Adrenal gland (tissue), 5 donors: ENCODE results near the gene MGAM2.

Experiments used
- CTCF ChIP-seq, 6 experiments: fragments of 450-650 bp in 4 of 6; fragments of 200-600 bp in 2 of 6; sonication (generic) in 1 of 6; IDR thresholded peaks; 1 replicate in 5 of 6; 2 replicates in 1 of 6; pipeline versions ENCODE4 v1.5.1 to v1.8.0; 2016 to 2021; ENCODE audit warnings: antibody characterized with exemption in 6 of 6, mild to moderate bottlenecking in 2 of 6, moderate library complexity in 1 of 6
- POLR2A ChIP-seq, 2 donors: fragments of 450-650 bp; IDR thresholded peaks; one replicate each; pipeline ENCODE4 v1.6.1; 2017; ENCODE audit warnings: antibody characterized with exemption in 2 of 2, mild to moderate bottlenecking in 2 of 2, moderate library complexity in 1 of 2
- donor health status: DM: no; HTN: no; CAD: no.

DNA sequence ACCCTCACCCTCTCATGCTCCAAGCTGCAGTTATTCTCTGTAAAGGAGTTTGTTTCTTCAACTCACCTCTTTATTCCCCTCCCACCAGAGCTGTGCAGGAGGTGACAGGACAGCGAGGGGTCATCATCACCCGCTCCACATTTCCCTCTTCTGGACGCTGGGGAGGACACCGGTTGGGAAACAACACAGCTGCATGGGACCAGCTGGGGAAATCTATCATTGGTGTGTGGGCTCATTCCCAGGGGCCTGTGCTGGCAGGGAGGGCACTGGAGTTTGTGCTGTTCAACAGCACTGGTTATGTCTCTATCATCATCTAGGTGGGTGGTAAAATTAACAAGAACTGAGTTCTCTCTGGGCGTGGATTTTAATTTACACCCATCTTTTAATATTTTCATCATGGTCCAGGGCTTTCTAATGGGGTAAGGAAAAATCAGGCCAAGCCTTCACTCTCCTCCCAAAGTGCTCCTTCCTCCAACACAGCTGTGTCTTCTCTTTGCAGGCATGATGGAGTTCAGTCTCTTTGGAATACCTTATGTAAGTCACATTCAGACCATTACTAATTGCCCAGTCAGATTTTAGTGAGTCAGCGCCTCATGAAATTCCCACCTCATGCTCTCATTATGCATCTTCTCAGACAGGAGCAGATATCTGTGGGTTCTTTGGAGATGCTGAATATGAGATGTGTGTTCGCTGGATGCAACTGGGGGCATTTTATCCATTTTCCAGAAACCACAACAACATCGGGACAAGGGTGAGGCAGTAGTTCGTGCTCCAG, 84.7 kb downstream of the MGAM2 start:
- no peak for TF ChIP-seq CTCF (IDR thresholded peaks at IDR 0.05)
- no peak for TF ChIP-seq POLR2A (IDR thresholded peaks at IDR 0.05)
